WTC11 (cell line): ENCODE data around the gene CLIP3. TPM values are rescaled to one million over a fixed set of nuclear protein-coding genes. Genes with fewer than 3 reads are reported as not detected.

Experiments used
- ATAC-seq: fragments of 200-7000 bp; cut with Tn5 transposase; 2 replicates; pipeline ENCODE4 v1.10.0; 2021; ENCODE audit warnings: mild to moderate bottlenecking, moderate library complexity
- CTCF ChIA-PET: fragments of 300-600 bp; sonication (Branson Sonifier 250); formaldehyde crosslinking; loops from one replicate; lab custom pipeline; 2021; ENCODE audit warnings: antibody characterized with exemption; lab: Charles Lee
- POLR2A ChIA-PET: fragments of 350-600 bp; sonication (Branson Sonifier 250); formaldehyde crosslinking; loops from one replicate; lab custom pipeline; 2021; ENCODE audit warnings: antibody characterized with exemption; lab: Charles Lee
- DNase-seq: peaks from one replicate; pipeline ENCODE4 v3.0.0; 2021; ENCODE audit warnings: low spot score
- H3K27ac Mint-ChIP-seq: 2 replicates; pipeline ENCODE4 v1.8.0; 2021; ENCODE audit warnings: mixed read lengths
- H3K27me3 Mint-ChIP-seq: 2 replicates; pipeline ENCODE4 v1.8.0; 2021; ENCODE audit warnings: low read depth, mild to moderate bottlenecking, moderate library complexity, mixed read lengths
- H3K36me3 Mint-ChIP-seq: 2 replicates; pipeline ENCODE4 v1.8.0; 2021; ENCODE audit warnings: mixed read lengths
- H3K4me1 Mint-ChIP-seq: 2 replicates; pipeline ENCODE4 v1.8.0; 2022; ENCODE audit warnings: mixed read lengths
- H3K4me3 Mint-ChIP-seq: 2 replicates; pipeline ENCODE4 v1.8.0; 2021; ENCODE audit warnings: mild to moderate bottlenecking, moderate library complexity, mixed read lengths
- H3K9me3 Mint-ChIP-seq: 2 replicates; pipeline ENCODE4 v1.8.0; 2021; ENCODE audit warnings: mixed read lengths
- AR ChIP-seq: fragments of 250-450 bp; sonication (Bioruptor Pico); IDR thresholded peaks from 2 replicates; pipeline ENCODE4 v1.9.0; 2021; ENCODE audit warnings: mild to moderate bottlenecking
- ATF1 ChIP-seq: sonication (generic); formaldehyde crosslinking; IDR thresholded peaks from 2 replicates; pipeline ENCODE4 v1.8.1; 2023; ENCODE audit warnings: mild to moderate bottlenecking, moderate library complexity, missing genetic modification reagents
- CBFB ChIP-seq: sonication (generic); formaldehyde crosslinking; IDR thresholded peaks from 2 replicates; pipeline ENCODE4 v1.8.1; 2022; ENCODE audit warnings: mild to moderate bottlenecking, low read depth, missing genetic modification reagents
- CREB1 ChIP-seq: sonication (generic); formaldehyde crosslinking; IDR thresholded peaks from 2 replicates; pipeline ENCODE4 v1.8.0; 2023; ENCODE audit warnings: mild to moderate bottlenecking, missing genetic modification reagents
- ESRRA ChIP-seq: sonication (generic); formaldehyde crosslinking; IDR thresholded peaks from 2 replicates; pipeline ENCODE4 v1.8.1; 2022; ENCODE audit warnings: mild to moderate bottlenecking, missing genetic modification reagents, borderline replicate concordance
- FOXK1 ChIP-seq: sonication (generic); formaldehyde crosslinking; IDR thresholded peaks from 2 replicates; pipeline ENCODE4 v1.8.0; 2022; ENCODE audit warnings: mild to moderate bottlenecking, moderate library complexity, missing genetic modification reagents
- GRHL2 ChIP-seq: fragments of 250-450 bp; sonication (Bioruptor Pico); IDR thresholded peaks from 2 replicates; pipeline ENCODE4 v1.8.0; 2022; ENCODE audit warnings: mild to moderate bottlenecking, moderate library complexity; ENCODE audit not compliant: insufficient replicate concordance, severe bottlenecking
- IRF1 ChIP-seq: sonication (generic); formaldehyde crosslinking; IDR thresholded peaks from 2 replicates; pipeline ENCODE4 v1.8.0; 2023; ENCODE audit warnings: missing genetic modification reagents
- JUN ChIP-seq: sonication (generic); formaldehyde crosslinking; IDR thresholded peaks from 2 replicates; pipeline ENCODE4 v1.8.0; 2023; ENCODE audit warnings: mild to moderate bottlenecking, missing genetic modification reagents
- KAT7 ChIP-seq: sonication (generic); formaldehyde crosslinking; IDR thresholded peaks from 2 replicates; pipeline ENCODE4 v1.8.1; 2023; ENCODE audit warnings: missing genetic modification reagents, mild to moderate bottlenecking, borderline replicate concordance
- MXD4 ChIP-seq: fragments of 250-450 bp; sonication (Bioruptor Pico); IDR thresholded peaks from 2 replicates; pipeline ENCODE4 v1.8.0; 2021; ENCODE audit warnings: mild to moderate bottlenecking, moderate library complexity, borderline replicate concordance
- NFATC4 ChIP-seq: fragments of 250-450 bp; sonication (Bioruptor Pico); IDR thresholded peaks from 2 replicates; pipeline ENCODE4 v1.9.0; 2021; ENCODE audit warnings: mild to moderate bottlenecking
- NFE2L1 ChIP-seq: sonication (generic); formaldehyde crosslinking; IDR thresholded peaks from 2 replicates; pipeline ENCODE4 v1.8.1; 2023; ENCODE audit warnings: missing genetic modification reagents
- NR1H2 ChIP-seq: sonication (generic); formaldehyde crosslinking; IDR thresholded peaks from 2 replicates; pipeline ENCODE4 v1.9.0; 2021; ENCODE audit warnings: mild to moderate bottlenecking, moderate library complexity, missing genetic modification reagents
- SOX15 ChIP-seq: fragments of 250-450 bp; sonication (Bioruptor Pico); IDR thresholded peaks from 2 replicates; pipeline ENCODE4 v1.9.0; 2021; ENCODE audit warnings: mild to moderate bottlenecking
- SP1 ChIP-seq: sonication (generic); formaldehyde crosslinking; conservative IDR thresholded peaks from 2 replicates; pipeline ENCODE4 v1.8.1; 2022; ENCODE audit warnings: missing genetic modification reagents
- TP53 ChIP-seq: sonication (generic); formaldehyde crosslinking; IDR thresholded peaks from 2 replicates; pipeline ENCODE4 v1.8.1; 2023; ENCODE audit warnings: mild to moderate bottlenecking, missing genetic modification reagents
- ZNF121 ChIP-seq: sonication (generic); formaldehyde crosslinking; IDR thresholded peaks from 2 replicates; pipeline ENCODE4 v1.8.0; 2023; ENCODE audit warnings: missing genetic modification reagents
- ZNF232 ChIP-seq: sonication (generic); formaldehyde crosslinking; IDR thresholded peaks from 2 replicates; pipeline ENCODE4 v1.8.0; 2022; ENCODE audit warnings: mild to moderate bottlenecking, missing genetic modification reagents
- ZNF263 ChIP-seq: sonication (generic); formaldehyde crosslinking; IDR thresholded peaks from 2 replicates; pipeline ENCODE4 v1.8.1; 2022; ENCODE audit warnings: low read depth, mild to moderate bottlenecking, moderate library complexity, missing genetic modification reagents
- ZNF281 ChIP-seq: sonication (generic); formaldehyde crosslinking; IDR thresholded peaks from 2 replicates; pipeline ENCODE4 v1.8.0; 2023; ENCODE audit warnings: mild to moderate bottlenecking, missing genetic modification reagents
- ZNF423 ChIP-seq: fragments of 250-450 bp; sonication (Bioruptor Pico); IDR thresholded peaks from 2 replicates; pipeline ENCODE4 v2.1.2; 2022; ENCODE audit warnings: mild to moderate bottlenecking, moderate library complexity
- ZNF512 ChIP-seq: sonication (generic); formaldehyde crosslinking; IDR thresholded peaks from 2 replicates; pipeline ENCODE4 v1.8.1; 2022; ENCODE audit warnings: missing genetic modification reagents, borderline replicate concordance
- ZSCAN18 ChIP-seq: fragments of 250-450 bp; sonication (Bioruptor Pico); IDR thresholded peaks from 2 replicates; pipeline ENCODE4 v2.1.2; 2022; ENCODE audit warnings: mild to moderate bottlenecking, moderate library complexity
- total RNA-seq: library from RNA; stranded (reverse); gene quantifications from 3 replicates; pipeline ENCODE4 v1.2.3, GENCODE V29; 2021

CLIP3 gene
- total RNA-seq, 1 experiment from 2014 or later = 16.2 TPM

DNA sequence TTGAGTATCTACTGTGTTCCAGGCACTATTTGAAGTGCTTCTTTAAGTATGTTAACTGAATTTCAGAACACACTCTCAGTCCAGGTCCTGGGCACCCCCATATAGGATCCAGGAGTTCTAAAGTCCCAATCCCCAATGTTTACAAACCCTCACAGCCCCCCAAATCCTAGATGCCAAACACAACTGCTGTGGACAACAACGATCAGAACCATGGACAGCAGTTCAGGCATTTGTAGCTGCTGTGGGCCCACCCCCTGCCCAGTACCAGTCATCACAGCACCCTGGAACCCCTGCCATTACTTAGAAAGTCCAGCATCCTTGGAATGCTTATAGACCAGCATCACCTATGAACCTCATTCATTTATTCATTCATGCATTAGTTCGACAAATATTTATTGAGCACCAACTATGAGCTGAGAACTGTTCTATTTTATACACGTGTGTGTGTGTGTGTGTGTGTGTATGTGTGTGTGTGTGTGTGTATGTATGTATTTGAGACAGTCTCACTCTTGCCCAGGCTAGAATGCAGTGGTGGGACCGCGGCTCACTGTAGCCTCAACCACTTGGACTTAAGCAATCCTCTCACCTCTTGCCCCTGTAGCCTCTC is 57.0 kb downstream of the CLIP3 start (continued):
- TF ChIP-seq KAT7 (CRISPR knock-in tag) (no peak), ZNF512 (CRISPR knock-in tag) (no peak), ZNF423 (CRISPR knock-in tag) (no peak), CBFB (CRISPR knock-in tag) (no peak), FOXK1 (CRISPR knock-in tag) (0 out of 2 replicates have a peak, but pooled peaks have one; percentile 33), TP53 (no peak)

DNA sequence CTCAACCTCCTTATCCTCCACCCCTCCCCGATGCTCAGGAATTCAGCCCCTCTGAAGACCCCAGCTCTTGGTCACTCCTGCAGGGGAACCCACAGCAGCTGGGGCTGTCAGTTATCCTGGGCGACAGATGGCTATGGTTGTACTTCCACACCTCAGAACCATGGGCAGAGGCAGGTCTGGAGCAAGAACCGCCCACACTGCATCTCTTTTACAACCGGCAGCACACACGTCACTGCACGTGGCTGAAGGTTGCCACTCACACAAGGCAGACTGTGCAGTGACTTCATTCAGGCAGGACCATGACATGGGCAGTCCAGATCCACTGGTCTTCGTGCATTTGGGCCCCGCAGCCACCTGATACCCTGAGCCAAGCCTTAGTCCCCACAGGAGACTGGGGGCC is 59.2 kb downstream of the CLIP3 start:
- TF ChIP-seq ATF1 (CRISPR knock-in tag) (no peak), ZSCAN18 (CRISPR knock-in tag) (no peak), NFE2L1 (CRISPR knock-in tag) (no peak)
- H3K36me3 Mint-ChIP-seq = no peaks in the 10 kb centered on the region
- DNase-seq = no peak
- ChIA-PET CTCF (no interaction called here), POLR2A (no interaction called here)
- ATAC-seq = no peak
- H3K4me1 Mint-ChIP-seq = peaks cover 6% of the 10 kb centered on the region; the same call in 1 of the 2 replicates
- no peaks in the 10 kb centered on the region for H3K9me3 Mint-ChIP-seq
- no peaks in the 10 kb centered on the region for H3K27me3 Mint-ChIP-seq
- no peak overlapping the region for H3K27ac Mint-ChIP-seq
- H3K4me3 Mint-ChIP-seq = no peak overlapping the region

DNA sequence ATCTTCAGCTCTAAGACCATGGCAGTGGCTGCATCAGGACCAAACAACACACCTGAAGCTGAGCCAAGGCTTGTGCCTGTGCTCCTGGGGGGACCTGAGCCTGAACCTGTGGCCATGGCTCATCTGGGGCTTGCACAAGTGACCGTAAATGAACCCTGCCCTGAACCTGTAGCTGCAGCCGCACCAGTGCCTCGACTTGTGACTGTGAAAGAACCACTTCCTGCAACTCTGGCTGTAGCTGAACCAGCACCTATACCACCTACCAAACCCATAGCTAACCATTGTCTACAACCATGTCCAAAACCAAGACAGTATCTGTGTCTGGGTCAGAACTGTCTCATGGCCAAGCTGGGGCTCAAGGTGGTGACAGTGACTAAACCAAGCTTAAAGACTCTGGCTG is 65.9 kb downstream of the CLIP3 start:
- DNase-seq = no peak
- ChIA-PET CTCF (interaction anchor here (1.5 to 2.2 kb wide), 2 partner anchors 10 to 27 kb away, joined by 3 to 12 read pairs; no protein-coding TSS in a partner anchor), POLR2A (no interaction called here)
- no peaks in the 10 kb centered on the region for H3K9me3 Mint-ChIP-seq
- TF ChIP-seq ESRRA (CRISPR knock-in tag) (no peak), CBFB (CRISPR knock-in tag) (no peak), IRF1 (CRISPR knock-in tag) (no peak), NFATC4 (CRISPR knock-in tag) (no peak), NR1H2 (CRISPR knock-in tag) (no peak), GRHL2 (CRISPR knock-in tag) (no peak), SP1 (no peak), CREB1 (CRISPR knock-in tag) (no peak), MXD4 (CRISPR knock-in tag) (no peak), JUN (CRISPR knock-in tag) (no peak), ZNF281 (CRISPR knock-in tag) (no peak), ZNF263 (no peak), ZNF121 (CRISPR knock-in tag) (no peak), AR (no peak), ZNF232 (no peak), SOX15 (CRISPR knock-in tag) (no peak)
- no peaks in the 10 kb centered on the region for H3K4me1 Mint-ChIP-seq
- H3K4me3 Mint-ChIP-seq = no peak overlapping the region
- H3K27ac Mint-ChIP-seq = no peak overlapping the region
- H3K27me3 Mint-ChIP-seq = peaks cover 4% of the 10 kb centered on the region
- ATAC-seq = no peak
- H3K36me3 Mint-ChIP-seq = no peaks in the 10 kb centered on the region
